Astrocyte of the hippocampus (primary cell): ENCODE results near the gene MED16.

Experiments used
- DNase-seq: peaks from one replicate; pipeline ENCODE4 v3.0.0; 2011; ENCODE audit warnings: low read depth, low spot score

Gene MED16

DNA sequence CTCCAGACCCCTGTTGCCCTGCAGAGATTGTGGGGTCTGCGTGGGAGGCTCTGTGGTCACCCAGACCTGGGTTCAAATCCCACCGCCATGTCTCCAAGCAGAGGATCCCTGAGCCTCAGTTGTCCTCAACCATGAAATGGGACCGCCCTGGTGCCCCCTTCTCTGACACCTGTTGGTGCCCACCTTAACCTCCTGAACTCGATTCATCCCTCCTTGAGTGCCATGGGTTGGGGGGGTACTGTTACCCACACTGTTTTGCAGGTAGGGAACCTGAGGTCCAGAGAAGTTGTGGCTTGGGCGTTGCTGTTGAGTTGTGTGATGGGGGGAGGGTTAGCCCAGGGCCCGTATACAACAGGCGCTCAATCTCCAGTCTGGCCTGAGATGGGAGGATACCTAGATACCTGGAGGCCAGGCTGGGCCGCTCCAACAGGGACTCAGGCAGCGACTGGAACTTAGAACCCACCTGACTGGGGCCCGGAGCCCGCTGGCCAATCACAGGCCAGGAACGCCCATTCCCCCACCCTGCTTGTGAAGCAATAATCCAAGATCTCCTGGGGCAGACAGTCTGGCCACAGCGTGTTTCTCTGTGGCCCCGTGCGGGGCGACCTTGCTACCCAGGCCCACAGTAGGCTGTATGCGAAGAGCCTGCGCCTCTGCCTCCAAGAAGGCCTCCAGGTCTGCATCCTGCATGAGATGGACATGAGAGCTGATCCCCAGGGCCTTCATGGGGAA is 35.6 kb upstream of the MED16 start:
- no peak for DNase-seq

DNA sequence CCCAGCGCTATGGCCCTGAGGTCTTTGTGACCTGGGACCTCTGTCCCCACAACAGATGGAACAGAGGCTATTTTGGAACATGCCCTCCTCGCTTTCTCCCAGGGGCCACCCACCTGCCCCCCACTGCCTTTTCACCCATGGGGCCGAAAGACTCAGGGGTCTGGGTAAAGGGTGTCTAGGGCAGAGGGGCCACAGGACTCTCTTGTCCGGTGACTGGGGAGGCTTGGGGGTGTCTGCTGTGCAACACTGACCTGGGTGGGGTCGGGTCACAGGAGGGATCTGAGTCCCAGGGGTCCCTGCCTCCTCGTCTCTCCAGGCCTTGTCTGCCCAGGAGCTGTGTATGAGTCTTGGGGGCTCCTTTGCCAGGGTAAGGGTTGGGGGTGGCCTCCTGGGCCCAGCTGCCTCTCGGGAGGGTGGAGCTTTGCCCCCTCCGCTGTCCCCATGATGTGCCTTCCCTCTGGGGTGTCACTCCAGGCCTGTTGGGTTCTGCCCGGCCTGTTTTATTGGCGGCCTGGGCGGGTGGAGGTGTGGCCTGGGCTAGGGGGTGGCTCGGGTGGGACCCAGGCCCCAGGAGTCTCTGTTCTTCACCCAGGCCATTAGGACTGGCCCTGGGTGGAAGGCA is 34.9 kb upstream of the MED16 start:
- no peak for DNase-seq

DNA sequence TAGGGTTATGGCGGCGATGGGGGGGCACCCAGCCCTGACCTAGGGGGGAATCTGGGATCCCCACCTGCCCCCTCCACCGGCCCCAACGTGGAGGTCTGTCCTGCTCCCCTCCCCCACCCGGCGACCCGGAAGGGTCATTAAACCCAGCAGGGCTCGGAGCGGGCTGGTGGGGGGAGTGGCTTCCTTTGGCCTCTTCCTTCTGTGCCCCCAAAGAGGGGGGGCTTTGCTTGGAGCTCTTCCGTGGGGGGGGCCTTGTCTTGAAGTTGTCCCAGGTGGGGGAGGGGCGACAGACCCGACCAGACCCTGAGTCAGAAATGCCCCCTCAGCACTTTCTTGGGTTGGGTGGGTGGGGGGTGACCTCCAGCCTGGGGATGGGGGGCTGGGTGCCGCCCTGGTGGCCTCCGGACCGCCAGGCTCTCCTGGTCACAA is 34.4 kb upstream of the MED16 start:
- no peak for DNase-seq

DNA sequence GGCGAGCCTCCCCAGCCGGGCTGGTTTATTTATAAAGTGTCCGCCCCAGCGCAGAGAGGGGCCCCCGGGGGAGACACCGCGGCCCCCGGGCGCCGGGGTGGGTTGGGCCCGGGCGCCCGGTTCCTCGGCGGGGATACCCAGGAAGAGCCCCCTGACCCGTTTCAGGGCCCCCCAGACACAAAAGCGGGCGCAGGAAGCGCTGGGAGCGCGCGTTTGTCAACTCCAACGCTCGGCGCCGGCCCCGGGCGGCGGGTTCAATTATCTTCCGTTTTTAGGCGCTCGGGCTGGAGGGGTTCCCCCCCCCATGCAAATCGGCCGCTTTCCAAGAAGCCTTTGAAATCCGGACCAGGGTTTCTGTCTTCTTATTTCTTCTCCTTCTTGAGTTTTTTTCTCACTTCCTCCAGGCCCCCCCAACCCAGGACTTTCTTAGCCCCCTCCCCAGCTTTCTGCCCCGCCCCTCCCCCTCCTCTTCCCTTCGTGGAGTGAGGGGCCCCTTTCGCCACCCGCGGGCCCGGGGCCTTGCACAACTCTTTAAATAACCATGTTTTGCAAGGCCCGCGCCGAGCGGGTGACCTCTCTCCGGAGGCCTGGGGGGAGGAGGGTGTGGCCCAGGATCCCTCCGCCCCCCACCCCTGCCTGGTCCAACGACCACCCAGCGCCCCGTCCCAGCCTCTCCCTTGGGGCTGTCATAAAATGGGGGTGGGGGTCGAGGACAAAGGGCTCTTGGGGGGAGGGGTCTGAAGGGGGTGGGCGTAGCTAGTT is 33.8 kb upstream of the MED16 start:
- peak; percentile 59 for DNase-seq

DNA sequence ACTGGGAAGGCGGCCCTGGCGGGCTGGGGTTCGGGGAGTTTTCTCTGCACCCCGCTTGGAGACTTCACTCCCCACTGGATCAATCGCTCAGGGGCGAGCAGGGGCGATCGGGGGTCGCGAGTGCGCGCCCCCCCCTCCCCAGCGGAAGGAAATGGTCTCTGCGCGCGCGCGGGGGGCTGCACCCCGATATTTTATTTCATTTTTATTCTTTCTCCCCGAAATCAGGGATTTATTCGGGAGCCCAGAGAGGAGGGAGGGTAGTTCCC is 33.3 kb upstream of the MED16 start:
- DNase-seq = no peak

DNA sequence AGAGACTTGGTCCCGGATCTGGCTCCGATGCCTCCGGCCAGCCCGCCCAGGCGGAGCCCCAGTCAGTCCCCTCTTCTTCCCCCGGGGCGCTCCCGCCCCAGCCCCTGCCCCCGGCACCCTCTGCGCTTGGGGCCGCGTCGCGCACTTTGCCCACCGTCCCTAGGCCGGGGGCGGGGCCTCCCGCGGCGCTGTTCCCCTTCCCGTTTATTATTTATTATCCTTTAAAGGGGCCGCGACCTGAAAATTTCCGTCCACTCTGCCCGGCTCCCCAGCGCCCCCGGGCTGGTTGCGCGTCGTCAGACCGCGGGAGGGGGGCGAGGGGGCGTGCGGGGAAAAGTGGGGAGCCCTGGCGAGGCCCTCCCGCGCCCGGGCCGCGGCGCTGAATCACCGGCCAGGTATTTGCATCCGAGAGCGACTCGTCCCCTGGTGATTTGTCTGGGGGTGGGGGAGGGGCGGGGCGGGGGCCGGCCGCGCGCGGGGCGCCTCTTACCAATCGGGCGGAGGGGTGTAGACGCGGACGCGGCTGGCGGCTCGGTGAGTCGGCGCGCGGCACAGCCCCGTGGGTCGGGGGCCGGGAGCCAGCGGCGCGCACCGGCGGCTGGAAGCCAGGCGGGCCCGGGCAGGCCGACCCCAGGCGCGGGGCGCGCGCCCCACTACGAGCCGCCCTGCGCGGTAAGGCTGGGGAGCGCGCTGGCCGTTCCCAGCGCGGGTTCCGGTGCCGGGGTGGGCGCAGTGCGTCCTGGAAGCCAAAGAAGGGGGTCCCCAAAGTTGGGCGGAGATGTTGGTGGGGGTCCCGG is 32.7 kb upstream of the MED16 start, which contains the start of gene ARID3A:
Gene ARID3A (plus strand): TSS at position 510 of the 797 bp plus-strand sequence. CDS start 3,494 bp downstream, outside the sequence.
- peak; percentile 93 for DNase-seq

DNA sequence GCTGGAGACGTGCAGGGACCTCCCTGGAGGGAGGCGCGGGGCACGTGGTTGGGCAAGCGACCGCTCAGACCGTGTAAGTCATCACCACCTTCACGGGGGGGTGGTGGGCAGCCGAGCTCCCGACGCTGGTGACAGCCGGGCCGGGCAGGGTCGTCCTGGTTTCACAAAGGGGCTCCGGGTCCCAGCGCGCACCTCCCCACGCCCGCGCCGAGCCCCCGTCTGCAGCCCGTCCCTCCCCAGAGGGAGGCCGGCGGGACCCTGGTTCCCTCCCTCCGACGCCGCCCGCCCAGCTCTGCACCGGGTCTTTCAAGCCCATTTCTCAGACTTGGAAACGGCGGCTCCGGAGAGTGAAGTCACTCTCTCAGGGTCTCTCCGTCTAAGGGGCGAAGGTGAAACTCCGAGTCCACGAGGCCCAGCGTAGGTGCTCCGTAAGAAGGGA is 32.1 kb upstream of the MED16 start:
- peak; percentile 51 for DNase-seq

DNA sequence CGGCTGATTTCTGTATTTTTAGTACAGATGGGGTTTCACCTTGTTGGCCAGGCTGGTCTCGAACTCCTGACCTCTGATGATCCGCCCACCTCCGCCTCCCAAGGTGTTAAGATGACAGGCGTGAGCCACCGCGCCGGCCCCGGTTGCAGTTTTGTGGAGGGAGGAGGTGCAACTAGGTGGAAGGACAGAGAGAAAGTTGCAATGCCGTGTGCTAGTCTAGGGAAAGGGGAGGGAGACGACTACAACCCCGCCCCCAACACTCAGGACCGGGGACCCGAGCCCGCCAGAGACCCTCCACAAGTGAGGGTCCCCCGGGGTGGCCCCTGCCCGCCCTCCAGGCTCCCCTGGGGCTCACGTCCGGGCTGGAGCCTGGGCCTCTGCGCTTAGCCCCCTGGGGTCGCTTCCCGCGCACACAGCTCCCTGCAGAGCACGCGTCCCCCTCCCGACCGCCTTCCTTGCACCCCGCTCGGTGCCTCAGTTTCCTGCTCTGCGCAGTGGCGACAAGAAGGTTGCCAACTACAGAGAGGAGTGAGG is 31.6 kb upstream of the MED16 start:
- no peak for DNase-seq

DNA sequence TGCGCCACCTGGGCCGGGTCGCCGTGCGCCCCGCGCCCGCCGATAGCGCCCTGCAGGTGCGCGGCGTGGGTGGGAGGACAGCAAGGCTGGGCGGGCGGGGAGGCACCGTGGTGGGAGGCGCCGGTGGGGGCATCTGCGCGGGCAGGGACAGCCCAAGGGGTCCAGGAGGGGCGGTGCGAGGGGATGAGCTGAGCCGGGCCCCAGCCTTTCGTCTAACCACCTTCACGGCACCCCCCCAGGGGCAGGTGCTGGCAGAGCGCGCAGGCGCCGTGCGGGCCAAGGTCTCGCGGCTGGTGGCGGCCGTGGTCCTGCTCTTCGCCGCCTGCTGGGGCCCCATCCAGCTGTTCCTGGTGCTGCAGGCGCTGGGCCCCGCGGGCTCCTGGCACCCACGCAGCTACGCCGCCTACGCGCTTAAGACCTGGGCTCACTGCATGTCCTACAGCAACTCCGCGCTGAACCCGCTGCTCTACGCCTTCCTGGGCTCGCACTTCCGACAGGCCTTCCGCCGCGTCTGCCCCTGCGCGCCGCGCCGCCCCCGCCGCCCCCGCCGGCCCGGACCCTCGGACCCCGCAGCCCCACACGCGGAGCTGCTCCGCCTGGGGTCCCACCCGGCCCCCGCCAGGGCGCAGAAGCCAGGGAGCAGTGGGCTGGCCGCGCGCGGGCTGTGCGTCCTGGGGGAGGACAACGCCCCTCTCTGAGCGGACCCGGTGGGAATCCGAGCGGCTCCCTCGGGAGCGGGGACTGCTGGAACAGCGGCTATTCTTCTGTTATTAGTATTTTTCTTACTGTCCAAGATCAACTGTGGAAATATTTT is 27.3 kb upstream of the MED16 start:
- DNase-seq = no peak

DNA sequence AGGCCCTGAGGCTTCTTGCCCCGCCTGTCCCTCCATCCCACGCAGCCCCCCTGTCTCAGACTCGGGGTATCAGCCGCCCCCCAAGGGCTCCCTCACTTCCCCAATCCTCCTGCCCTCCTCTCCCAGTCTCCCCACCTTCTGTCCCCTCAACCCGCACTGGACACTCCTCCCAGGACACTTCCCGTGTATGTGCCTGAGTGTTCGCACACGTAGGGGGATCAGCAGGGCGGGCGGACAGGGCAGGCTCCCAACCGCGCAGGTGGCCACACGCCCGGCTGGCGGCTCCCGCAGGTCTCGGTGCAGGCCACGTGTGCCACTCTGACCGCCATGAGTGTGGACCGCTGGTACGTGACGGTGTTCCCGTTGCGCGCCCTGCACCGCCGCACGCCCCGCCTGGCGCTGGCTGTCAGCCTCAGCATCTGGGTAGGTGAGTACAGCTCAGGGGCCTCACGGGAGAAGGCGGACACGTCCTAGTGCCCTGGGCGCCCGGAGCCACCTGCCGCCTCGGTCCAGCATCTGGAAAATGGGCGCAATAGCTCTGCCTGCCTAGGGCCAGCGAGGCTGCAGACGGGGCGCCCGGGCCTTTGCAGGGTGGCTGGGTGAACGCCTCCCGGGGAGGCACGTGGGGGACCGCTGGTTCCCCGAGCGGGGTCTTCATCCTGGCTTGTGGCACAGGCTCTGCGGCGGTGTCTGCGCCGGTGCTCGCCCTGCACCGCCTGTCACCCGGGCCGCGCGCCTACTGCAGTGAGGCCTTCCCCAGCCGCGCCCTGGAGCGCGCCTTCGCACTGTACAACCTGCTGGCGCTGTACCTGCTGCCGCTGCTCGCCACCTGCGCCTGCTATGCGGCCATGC is 26.4 kb upstream of the MED16 start:
- no peak for DNase-seq

DNA sequence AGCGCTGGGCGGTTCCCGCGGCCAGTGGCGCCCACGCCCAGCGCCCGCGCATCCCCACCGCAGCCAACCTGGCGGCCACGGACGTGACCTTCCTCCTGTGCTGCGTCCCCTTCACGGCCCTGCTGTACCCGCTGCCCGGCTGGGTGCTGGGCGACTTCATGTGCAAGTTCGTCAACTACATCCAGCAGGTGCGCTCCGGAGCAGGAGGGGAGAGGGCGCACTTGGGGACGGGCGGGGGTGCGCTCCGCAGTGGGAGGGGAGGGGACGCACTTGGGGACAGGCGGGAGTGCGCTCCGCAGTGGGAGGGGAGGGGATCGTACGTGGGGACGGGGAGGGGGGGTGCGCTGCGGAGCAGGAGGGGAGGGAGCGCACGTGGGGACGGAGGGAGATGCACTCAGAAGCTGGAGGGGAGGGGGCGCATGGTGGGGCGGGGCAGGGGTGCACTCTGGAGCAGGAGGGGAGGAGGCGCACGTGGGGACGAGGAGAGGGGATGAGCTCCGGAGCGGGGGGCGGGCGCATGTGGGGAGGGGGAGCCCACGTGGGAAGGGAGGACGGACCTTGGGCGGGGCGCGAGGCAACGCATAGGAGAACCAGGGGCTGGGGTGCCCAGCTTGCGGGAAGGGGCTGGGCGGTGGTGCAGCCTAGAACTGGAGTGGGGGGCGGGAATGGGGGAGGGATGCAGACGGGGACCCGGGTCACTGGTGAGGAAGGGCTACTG is 25.7 kb upstream of the MED16 start:
- no peak for DNase-seq

DNA sequence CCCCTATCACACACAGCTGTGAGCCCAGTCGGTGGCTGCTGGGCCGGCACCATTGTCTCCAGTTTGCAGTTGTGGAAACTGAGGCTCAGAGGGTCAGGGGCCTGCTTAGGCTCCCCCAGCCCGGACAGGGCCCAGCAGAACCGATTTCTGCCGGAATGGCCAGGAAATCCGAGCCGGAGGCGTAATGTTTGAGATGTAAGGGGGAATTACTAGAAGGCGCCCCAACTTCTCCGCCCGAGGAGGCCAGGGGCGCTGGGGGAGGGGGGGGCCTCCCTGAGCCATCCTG is 25.1 kb upstream of the MED16 start:
- DNase-seq = no peak

DNA sequence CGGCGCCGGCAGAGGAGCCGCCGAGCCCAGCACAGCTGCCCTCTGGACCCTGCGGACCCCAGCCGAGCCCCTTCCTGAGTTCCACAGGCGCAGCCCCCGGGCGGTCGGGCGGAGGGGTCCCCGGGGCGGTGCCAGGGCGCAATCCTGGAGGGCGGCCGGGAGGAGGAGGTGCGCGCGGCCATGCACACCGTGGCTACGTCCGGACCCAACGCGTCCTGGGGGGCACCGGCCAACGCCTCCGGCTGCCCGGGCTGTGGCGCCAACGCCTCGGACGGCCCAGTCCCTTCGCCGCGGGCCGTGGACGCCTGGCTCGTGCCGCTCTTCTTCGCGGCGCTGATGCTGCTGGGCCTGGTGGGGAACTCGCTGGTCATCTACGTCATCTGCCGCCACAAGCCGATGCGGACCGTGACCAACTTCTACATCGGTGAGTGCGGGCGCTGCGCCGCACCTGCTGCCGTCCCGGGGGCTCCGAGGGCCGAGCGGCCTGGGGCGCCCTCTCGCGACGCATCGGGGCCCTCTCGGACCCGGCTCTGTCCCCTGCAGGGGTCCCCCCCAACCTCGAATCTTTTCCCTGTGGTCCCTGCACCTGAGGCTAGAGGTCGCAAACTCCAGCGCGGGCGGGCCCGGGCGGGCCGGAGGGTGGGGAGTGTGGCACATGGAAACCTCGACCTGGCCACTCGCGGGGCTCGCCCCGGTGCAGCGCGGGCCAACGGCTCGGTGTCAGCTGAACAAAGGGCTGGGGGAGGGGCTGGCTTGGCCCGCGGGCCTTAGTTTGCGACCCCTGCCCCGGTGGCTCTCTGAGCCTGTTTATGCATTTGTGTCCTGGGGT is 24.6 kb upstream of the MED16 start, which contains the start of gene KISS1R:
Gene KISS1R (plus strand): TSS at position 11 of the 829 bp plus-strand sequence. CDS start 170 bp downstream, at position 181.
- DNase-seq = peak; percentile 46

DNA sequence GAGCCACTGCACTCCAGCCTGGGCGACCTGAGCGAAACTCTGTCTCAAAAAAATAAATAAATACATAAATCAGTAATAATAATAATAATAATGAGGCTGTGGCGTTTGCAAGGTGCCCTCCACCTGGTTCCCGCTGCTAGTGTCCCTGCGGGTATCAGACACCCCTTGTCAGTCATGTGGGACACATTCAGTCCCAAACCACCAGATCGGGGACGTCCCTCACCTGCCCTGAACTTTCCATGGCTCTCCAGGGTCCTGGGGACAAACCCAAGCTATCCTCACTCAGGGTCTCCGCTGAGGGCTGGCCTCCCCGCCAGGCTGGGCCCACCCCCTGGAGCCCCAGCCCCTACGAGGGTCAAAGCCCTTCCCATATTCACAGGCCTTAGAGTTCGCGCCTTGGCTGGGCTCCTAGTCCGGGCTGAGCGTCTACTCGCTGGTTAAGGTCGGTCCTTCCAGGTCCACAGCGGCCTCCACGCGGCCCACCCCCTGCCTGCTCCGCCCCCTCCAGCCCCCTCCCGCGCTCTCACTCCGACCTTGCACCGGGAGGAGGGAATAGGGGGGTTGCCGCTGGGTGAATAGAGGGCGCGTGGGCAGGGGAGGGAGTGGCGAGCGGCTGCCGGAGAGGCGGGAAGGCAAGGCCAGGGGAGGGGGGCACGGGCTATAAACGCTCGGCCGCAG is 23.8 kb upstream of the MED16 start:
- DNase-seq = no peak

DNA sequence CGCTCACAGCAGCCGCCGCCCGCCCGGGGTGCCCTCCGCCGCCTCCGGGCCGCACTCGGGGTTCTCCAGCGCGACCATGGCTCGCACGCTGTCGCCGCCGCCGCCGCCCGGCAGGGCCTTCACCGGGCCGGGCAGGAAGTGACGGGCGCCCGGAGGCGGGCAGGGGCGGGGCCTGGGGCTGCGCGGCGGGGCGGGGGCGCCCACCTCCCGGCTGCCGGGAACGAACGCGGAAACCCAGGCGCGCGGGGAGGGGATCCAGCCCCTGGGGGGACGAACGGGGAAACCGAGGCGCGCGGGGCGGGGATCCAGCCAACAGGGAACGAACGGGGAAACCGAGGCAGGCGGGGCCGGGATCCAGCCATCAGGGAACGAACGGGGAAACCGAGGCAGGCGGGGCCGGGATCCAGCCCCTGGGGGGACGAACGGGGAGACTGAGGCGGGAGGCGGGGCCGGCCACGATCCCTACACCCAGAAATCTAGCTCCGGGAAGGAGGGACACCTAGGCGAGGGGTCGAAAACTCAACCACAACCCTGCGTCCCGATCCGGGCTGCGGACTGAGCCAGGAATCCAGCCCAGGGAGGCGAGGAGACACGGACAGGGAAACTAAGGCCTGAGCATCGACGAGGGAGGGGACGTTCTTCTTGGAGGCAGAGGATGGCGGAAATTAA is 20.2 kb upstream of the MED16 start, which contains the start of gene R3HDM4:
Gene R3HDM4 (minus strand): TSS at position 140 of the 669 bp plus-strand sequence. CDS start 62 bp downstream, at position 78.
- peak; percentile 83 for DNase-seq

DNA sequence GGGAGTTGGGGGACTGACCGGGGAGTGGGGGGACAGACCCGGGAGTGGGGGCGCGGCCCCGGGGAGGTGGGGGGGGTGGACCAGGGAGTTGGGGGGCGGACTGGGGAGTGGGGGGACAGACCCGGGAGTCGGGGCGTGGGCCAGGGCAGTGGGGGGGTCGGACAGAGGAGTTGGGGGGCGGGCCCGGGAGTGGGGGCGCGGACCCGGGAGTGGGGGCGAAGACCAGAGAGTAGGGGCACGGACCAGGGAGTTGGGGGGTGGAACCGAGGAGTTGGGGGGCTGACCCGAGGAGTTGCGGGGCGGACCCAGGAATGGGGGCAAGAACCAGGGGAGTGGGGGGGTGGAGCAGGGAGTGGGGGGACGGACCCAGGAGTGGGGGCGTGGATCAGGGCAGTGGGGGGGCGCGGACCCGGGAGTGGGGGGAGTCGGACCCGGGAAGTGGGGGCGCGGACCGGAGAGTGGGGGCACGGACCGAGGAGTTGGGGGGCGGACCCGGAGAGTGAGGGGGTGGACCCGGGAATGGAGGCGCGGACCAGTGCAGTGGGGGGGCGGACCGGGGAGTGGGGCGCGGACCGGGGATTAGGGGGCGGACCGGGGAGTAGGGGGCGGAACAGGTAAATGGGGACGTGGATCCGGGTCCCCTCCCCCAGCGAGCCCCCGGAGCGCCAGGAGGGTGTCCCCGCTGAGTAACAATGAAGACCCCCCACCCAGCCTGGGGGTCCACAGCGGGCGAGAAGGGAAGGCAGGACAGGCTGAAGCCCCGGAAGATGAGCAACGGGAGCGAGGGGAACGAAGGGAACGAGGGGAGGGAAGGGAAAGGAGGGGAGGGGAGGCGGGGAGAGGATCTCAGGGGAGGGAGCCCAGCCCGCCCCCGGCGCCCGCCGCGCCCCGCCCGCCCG is 19.4 kb upstream of the MED16 start:
- no peak for DNase-seq
